Putamen (tissue), 1 donor: ENCODE results near the gene MT1G.
"Not testable (repeated sequence)": the region's sequence is repeated elsewhere in the genome, so short reads cannot be mapped to it uniquely, and the experiment has no call there.

Experiments
- DNase-seq: peaks from one replicate; pipeline ENCODE4 v3.0.0-alpha.2; 2016; ENCODE audit warnings: low spot score

The MT1G gene

DNA sequence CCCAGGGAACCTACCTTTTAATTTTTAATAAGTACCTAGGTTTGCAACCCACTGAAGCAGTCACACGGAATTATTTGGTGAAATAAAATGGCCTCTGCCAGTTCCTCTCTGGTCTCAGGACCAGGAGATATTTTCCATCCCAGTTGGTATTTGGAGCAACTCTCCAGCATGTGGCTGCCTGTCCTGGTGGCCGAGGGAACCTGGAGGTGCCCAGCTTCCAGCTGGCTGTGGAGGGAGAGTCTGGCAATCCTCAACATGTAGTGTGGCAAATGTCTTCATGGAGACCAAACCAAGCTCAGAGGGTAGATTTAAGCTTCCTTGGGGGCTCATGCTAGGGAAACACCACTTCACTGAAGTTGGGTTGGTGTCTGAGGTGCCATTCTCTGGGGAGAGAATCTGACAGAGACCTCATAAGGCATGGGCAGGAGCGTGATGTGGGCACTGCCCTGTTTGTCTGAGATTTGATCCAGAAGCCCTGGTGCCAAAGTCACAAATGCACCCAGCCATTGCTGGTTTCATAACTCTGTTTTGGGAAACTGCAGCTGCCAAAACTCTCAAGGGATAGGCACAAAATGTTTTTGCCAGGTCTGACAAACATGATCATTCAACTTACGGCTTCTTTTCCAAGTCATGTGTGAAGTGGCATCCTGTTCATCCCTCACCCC is 17.2 kb upstream of the MT1G start:
- no peak for DNase-seq

GRCh38 chr16:56684256-56684925 is 16.5 kb upstream of the MT1G start:
- no peak for DNase-seq

- DNase-seq: no peak
Observed at GRCh38 chr16:56683424-56684172, 15.7 kb upstream of the MT1G start.

- DNase-seq: no peak
Observed at GRCh38 chr16:56682703-56683397, 15.0 kb upstream of the MT1G start.

DNA sequence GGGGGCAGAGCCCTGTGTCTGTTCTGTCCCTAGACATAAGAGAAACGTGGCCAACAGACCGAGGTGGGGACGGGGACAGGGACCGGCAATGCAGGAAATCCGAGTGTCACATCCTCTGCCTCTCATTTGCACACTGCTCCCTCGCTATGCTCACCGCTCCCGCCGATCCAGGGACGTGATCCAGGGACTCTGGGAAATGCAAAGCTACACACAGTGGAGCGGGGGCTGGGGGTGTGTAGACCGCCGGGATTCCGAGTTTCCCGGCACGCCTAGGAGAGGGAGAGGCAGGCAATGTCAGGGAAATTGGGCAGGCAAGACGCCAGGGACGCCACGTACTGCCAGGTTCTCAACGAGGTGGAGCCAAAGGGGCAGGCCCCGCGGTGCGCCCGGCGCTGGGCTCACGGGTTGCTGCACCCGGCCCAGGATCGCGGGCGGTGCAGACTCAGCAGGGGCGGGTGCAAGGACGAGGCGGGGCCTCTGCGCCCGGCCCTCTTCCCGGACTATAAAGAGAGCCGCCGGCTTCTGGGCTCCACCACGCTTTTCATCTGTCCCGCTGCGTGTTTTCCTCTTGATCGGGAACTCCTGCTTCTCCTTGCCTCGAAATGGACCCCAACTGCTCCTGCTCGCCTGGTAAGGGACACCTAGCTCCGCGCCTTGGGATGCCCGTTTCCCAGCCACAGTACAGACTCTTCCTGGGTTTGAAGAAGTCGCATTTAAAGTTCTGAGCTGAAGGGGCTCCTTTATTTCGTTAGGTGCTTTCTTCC is 14.3 kb upstream of the MT1G start, which contains the start of gene MT1X:
Gene MT1X, plus strand, starts transcription at position 532 of the 764 bp plus-strand sequence. Its CDS starts 71 bp downstream, at position 603.
- DNase-seq: peak; percentile 89

- no peak for DNase-seq
Observed at GRCh38 chr16:56679818-56680217, 12.0 kb upstream of the MT1G start.

DNA sequence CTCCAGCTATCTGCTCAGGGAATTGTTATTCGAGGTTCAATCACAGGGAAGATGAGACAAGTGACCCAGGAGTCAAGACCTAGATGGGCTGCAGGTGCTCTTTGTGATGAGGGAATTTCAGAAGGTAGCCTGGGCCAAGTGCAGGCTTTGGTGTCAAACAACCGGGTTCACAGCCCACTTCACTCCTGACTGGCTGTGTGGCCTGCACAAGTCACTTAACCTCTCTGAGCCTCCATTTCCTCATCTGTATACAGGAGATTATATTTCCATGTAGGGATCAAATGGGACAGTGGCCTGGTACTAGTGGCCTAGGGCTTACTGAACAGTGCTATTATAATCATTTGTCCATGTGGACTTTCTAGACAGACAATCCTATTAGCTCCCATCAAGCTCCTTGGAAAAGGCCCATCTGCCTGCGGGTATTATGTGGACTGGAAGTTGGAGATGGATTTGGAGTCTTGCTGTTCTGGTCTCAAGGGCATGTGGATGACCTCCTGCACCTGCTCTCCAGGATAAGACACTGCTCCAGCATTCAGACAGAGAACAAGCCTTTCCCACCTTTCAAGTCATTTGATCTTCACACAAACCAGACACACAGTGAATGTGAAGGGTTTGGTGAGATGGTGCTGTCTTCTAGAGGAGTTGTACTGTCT is 11.3 kb upstream of the MT1G start:
- DNase-seq: no peak

- DNase-seq: no peak
Observed at GRCh38 chr16:56677474-56677873, 9.6 kb upstream of the MT1G start.

DNA sequence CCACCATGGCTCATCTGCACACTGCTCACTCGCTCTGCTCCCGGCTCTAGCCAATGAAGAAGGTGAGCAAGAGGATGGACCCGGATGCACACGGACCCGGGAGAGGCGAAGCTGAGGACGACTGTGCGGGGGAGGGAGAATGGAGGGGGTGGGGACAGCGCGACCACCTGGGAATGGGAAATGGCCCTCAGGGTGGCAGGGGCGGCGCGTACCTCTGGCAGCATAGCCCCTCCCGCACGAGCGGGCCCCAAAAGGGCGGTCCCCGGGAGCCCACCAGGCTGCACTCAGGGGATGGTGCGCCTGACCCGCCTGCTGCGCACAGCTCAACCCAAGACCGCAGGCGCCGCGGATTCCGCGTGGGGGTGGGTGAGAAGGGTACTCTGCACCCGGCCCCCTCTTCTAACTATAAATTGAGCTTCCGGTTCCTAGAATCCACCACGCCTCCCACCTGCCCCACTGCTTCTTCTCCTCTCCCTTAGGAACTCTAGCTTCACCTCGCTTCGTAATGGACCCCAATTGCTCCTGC is 7.9 kb upstream of the MT1G start:
- no peak for DNase-seq

GRCh38 chr16:56674570-56674969 is 6.7 kb upstream of the MT1G start:
- DNase-seq: not testable (repeated sequence)

- no peak for DNase-seq
Observed at GRCh38 chr16:56673921-56674320, 6.1 kb upstream of the MT1G start.

DNA sequence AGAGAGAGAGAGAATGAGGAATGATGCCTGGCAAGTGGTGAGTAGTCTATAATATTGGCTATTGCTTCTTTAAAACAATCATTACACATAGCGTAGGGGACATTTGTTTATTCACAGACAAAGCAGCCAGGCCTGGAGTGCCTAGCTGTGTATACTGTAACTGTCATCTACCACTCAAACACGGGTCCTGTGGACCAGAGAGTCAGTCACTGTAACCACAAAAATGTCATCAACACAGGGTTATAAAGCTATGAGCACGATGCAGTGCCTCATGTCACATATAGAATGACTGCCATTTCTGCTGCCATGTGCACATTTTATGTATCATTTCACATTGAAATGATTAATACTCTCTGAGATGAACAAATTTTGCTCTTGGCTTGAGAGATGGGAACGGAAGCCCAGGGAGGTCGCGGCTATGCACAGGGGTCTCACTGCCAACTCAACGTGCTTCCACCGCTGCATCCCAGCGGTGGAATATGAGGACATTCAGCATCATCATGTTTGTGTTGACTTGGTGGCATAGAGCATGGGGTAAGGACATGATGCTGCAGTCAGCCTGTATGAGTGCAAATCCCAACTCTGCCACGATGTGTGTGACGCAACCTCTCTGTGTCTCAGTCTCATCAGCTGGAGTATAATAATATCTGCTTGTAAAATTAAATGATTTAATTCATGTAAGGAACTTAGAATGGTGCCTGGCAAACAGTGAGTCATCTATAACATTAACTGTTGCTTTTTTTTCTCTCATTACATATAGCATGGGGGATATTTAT is 5.1 kb upstream of the MT1G start:
- DNase-seq: no peak

GRCh38 chr16:56672171-56672570 is 4.3 kb upstream of the MT1G start:
- not testable (repeated sequence) for DNase-seq

DNA sequence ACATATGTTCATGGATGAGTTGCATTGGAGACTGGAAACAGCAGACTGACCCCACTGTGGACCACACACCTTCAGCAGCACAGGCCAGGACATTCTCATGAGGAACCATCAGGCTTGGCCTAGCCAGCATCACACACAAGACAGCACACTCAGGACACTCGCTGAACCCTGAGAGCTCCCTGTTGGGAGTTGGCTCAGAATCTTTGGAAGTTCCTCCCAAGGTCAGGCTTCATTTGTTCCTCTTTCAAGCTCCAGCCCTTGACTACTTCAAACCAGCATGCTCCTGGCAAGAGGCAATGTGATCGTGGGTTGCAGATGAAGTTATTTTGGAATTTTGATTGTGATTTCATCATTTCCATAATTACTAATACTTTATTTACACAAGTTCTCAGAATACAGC is 3.8 kb upstream of the MT1G start:
- DNase-seq: not testable (repeated sequence)

DNA sequence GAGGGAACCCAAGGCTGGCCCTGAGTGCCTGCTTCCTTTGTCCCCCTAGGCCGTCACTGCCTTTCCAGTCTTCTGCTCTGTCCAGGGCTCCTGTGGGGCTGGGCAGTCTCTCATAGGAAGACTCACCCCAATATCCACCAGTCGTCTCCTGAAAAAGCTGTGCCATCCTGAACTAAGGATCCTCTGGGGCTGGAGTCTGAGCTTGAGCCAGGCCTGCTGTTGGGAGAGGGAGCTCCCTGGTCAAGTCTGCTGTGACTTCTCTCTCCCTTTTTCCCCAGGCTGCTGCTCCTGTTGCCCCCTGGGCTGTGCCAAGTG is 2.7 kb upstream of the MT1G start:
- no peak for DNase-seq

DNA sequence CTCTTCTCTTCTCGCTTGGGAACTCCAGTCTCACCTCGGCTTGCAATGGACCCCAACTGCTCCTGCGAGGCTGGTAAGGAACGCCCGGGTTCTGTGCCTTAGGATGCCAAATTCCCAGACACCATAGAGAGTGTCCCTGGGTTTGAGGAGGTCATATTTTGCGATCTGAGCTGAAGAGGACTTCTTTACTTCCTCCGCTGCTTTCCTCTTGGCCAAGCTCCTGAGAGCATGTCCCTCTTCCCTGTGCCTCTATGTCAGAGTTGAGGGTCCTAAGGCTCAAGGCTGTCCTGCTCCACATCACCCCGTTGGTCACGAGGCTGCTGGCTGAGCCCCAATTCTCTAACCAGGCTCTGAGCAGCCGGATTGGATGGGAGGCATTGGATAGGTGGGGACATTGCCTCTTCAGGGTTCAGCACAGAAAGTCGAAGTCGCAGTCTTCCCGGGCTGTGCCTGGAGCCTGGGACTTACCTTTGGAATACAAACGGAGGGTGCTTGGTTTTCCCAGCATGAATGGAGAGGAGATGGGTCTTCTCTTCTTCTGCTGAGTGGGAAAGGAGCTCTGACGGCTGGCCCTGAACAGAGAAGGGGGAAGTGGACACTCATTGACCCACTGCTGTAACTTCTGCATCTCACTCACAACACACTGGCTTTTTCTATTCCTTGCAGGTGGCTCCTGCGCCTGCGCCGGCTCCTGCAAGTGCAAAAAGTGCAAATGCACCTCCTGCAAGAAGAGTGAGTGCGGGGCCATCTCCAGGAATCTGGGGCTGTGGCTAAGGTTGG is 2.2 kb upstream of the MT1G start:
- DNase-seq: no peak

DNA sequence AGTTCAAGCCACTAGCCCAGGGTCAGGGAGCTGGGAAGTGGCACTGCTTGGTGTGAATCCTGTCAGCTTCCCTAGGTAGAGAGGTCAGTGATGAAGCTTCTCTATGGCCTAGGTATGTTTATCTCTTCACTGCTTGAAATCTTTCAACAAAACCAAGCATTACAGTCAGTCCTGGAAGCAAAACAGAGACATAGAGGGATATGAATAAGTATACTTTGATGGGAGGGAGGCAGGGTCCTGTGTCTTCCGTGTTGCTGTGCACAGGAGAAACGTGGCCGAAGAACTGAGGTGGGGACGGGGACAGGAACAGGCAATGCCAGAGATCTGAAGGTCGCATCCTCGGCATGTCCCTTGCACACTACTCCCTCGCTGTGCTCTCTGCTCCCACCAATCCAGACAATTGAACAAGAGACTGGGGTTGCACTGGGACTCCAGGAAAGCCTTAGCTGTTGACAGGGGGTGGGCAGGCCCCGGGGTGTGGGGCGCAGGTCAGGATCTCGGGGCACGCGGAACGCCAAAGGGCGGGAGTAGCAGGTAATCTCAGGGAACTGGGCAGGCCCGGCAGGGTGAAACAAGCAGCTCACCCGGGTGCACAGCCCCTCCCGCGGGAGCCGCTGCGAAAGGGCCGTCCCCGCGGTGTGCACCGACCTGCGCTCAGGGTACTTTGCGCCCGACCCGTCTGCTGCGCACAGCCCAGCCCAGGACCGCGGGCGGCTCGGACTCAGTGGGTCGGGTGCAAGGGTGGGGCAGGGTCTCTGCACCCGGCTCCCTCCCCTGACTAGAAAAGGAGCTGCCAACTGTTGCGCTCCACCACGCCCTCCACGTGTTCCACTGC is 1.4 kb upstream of the MT1G start, which contains the start of gene MT1H:
Gene MT1H, plus strand, starts transcription at position 810 of the 835 bp plus-strand sequence. CDS start 71 bp downstream, outside the sequence.
- no peak for DNase-seq
